ENCODE measurements around the gene CABLES1.
A peak's percentile ranks its signal among the peaks of the same experiment; 100 is the strongest.

Gene CABLES1

GRCh38 chr18:23171581-23172156, 36.4 kb downstream of the CABLES1 start:
- no peak for DNase-seq

- DNase-seq, result no peak
These were observed 37.5 kb downstream of the CABLES1 start for GRCh38 chr18:23172591-23173380.

DNA sequence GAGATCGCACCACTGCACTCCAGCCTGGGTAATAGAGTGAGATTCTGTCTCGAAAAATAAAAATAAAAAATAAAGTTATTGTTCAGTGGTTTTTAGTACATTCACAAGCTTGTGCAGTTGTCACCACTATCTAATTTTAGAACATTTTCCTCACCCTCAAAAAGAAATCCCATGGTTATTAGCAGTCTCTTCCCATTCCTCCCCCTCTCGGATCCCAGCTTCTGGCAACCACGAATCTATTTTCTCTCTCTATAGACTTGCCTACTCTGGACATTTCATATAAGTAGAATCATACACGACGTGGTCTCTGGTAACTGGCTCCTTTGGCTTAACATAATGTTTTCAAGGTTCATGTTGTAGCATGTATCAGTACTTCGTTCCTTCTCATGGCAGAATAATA, 38.6 kb downstream of the CABLES1 start:
- DNase-seq, result no peak

- no peak for DNase-seq
These were observed 41.6 kb downstream of the CABLES1 start for GRCh38 chr18:23176701-23177432.

GRCh38 chr18:23177433-23178072, 42.3 kb downstream of the CABLES1 start:
- DNase-seq, result peak; percentile 23

GRCh38 chr18:23178201-23178600, 42.9 kb downstream of the CABLES1 start:
- DNase-seq, result no peak

GRCh38 chr18:23178661-23179081, 43.4 kb downstream of the CABLES1 start:
- peak; percentile 79 for DNase-seq

- no peak for DNase-seq
These were observed 44.1 kb downstream of the CABLES1 start for GRCh38 chr18:23179416-23179815.

- no peak for DNase-seq
These were observed 46.3 kb downstream of the CABLES1 start for GRCh38 chr18:23181547-23181946.

- no peak for DNase-seq
These were observed 47.3 kb downstream of the CABLES1 start for GRCh38 chr18:23182606-23183005.

DNA sequence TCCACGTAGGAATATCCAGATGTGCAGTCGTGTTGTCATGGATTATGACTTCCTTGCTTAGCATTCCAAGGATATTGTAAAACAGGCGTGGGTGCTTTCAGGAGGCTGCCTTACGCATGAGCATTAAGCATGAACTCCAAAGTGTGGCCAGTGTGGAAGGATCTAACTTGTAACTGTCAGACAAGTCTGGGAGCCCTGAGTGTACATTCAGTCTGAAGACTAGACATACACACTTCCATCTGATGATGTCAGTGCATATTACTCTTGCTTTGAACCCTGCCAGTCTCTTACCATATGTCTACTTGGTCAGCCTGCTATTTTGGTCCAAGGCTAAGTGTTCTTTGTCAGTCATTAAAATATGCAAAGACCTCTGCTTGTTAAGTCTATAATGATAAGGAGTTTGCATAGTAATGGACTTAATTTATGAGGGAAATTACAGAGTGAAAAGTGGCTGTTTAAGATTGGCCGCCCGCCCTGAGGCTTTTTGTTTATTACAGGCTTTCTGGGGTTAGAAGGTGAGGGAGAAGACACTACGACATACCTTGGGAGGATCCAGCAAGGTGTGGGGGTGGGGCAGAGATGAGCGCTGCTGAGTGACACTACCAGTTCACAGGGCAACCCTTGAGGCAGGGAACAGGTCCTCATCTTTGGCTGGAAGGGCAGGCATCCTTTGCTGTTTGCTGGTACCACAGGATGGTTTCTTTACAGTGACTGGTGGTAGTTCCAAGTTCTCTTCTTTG, 48.3 kb downstream of the CABLES1 start:
- DNase-seq, result no peak

DNA sequence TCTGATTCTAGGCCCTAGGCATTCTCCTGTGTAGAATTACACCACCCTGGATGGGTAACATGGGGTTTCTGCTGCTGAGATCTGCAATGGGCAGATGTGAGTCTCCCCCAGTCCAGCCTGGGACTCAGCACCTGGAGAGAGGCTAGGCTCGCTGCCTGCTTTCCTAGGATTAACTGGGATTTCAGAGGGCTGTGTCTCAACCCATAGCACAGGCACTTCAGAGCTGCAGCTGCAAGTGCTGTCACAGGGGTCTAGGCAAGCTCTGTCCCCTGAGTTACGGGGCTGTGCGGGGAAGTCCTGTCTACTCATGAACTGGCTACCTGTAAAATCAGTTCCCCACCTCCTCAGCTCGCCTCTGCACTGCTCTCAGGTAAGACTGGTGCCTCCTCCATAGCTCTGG, 51.5 kb downstream of the CABLES1 start:
- DNase-seq, result no peak

DNA sequence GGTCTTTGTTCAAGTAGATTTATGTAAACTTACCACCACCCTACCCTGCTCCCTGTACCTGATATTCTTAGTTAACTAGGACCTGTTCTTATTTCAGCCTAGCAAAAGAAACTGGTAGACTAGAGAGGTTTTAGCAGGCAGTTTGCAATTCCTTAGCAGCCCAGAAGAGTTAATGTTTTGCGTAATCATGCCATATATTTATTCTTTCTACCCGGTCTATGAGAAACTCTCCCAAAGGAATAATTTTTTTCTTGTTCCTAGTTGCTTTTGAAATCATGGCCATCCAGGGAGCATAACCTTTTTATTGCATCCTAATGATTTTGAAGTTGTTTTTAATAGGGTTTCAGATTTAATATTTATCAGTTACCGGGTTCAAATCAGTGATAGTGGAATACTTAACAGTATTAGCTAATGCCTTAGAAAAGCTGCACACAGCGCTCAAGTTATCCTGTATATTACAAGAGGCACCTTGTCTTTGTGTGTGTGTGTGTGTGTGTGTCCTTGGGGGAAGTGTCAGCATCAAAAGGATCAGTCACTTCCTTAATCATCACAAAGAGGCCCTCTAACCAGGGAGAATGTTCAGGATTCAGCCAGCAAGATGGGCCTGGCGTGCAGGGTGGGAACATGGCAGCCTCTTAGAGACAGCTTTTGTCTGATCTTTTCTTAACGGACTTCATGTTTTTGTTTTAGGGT, 52.9 kb downstream of the CABLES1 start:
- DNase-seq, result no peak

DNA sequence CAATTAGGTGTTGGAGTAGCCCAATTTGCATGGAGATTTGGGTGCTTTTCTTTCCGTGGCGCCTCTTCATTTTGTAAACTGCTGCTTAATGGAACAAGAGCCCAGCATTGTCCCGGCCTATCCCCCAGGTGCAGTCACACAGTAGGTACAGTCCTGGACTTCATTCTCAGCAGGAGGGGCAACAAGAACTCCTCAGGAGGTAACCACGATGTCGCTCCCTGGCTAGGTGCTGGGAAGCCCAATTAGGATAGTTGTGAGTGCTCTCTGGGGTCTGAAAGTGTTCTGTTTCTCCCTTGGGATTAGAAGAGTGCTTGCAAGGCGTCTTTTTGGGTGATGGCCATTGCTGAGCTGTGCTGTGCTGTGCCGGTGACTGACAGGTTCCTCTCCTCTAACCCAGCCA, 53.8 kb downstream of the CABLES1 start:
- DNase-seq, result no peak

DNA sequence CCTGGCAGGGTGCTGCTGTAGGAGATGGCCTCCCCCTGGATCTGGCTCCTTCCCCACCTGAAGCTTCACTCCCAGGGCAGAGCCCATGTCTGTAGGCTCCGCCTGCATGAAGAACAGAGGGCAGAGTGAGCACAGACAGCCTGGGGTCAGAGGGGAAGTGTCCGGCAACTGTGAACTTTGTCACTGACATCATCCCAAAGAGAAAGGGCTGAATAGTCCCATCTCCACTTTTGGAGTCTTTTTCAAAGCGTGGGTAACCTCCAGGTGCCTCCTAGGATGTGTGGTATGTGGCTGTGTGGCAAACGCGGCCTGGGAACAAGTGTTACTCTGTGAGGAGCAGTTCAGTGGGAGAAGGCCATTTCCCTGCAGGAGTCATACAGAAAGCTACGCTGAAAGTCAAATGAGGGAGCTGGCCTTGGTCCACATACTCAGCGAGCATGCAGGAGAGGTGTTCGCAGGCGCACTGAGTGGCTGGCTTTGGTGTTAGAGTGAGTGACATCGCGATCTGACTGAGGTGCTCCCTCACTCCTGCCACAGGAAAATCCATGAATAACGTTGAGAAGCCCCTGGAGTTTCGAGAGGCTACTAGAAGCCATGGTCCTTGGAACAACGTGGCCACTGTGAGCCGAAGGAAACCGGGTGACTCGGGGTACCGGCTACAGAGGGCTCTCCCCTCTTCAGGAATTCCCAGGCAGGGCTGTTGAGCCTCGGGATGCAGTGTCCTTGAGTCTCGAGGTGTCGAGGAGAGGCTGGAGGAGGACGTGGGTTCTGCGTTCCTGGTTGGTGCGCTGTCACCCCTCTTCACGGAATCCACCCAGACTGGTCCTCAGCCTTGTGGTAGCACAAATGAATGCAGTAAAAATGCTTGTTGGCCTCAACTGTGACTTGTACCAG, 54.7 kb downstream of the CABLES1 start:
- DNase-seq, result no peak

GRCh38 chr18:23191232-23191631, 55.9 kb downstream of the CABLES1 start:
- DNase-seq, result no peak

- DNase-seq, result no peak
These were observed 58.5 kb downstream of the CABLES1 start for GRCh38 chr18:23193742-23194141.

DNA sequence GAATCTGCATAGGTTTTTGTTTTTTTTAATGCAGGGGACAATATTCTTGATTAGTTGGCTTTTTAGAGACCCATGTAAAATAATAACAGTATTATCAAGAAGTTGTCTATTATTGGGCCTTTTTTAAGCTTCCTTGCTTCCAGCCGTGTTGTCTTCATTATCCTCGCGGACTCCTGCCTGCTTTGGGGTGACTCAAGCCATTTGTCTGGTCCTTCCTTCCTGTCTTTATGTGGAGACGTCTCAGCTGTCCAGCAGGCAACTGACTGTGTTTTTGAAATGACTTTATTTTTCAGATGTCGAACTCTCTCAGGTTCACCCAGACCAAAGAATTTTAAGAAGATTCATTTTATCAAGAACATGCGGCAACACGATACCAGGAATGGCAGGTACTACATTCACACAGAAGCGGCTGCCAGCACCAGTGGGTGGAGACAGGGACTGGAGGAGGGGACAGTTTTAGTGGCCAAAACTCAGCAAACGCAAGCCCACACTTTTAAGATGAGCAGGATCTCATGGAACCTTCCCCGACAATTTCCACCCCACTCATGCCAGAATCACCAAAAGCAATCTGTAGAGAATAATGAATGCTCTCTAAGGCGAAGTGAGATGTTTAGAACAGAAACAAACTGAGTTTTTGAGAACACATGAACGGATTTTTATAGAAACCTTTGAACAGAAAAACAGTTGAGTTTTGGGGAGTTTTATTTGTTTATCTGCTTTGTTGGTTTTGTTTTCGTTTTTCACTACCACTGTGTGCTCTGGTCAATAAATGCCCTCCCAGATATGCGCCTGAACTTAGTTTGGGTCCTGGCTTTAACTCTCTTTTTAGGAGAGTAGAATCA, 59.1 kb downstream of the CABLES1 start:
- no peak for DNase-seq

- DNase-seq, result no peak
These were observed 60.0 kb downstream of the CABLES1 start for GRCh38 chr18:23194997-23195957.

All from DMS53 (cell line).